DND-41 (cell line): ENCODE results near the gene DNAH17.

Experiments
- CTCF ChIP-seq: IDR thresholded peaks from 2 replicates; pipeline ENCODE4 v1.5.1; 2012; ENCODE audit warnings: borderline replicate concordance, low read length, moderate library complexity, mild to moderate bottlenecking; ENCODE audit not compliant: poor library complexity, severe bottlenecking; ENCODE audit errors: extremely low read depth
- EZH2 ChIP-seq: IDR thresholded peaks from 3 replicates; pipeline ENCODE4 v1.6.1; 2012; ENCODE audit warnings: borderline replicate concordance, low read depth, mild to moderate bottlenecking, moderate library complexity, low read length, inconsistent platforms; ENCODE audit not compliant: severe bottlenecking

- TF ChIP-seq CTCF (no peak), EZH2 (no peak)
These were observed 47.1 kb downstream of the DNAH17 start for GRCh38 chr17:78529871-78530670.
